NCI-H774 (cell line): Measurements from ENCODE around the gene PEX13.
"Not testable (repeated sequence)": the region's sequence is repeated elsewhere in the genome, so short reads cannot be mapped to it uniquely, and the experiment has no call there.

Source experiments
- DNase-seq: peaks from one replicate; lab custom pipeline; 2025; lab: John Stamatoyannopoulos, UW

Gene PEX13

DNA sequence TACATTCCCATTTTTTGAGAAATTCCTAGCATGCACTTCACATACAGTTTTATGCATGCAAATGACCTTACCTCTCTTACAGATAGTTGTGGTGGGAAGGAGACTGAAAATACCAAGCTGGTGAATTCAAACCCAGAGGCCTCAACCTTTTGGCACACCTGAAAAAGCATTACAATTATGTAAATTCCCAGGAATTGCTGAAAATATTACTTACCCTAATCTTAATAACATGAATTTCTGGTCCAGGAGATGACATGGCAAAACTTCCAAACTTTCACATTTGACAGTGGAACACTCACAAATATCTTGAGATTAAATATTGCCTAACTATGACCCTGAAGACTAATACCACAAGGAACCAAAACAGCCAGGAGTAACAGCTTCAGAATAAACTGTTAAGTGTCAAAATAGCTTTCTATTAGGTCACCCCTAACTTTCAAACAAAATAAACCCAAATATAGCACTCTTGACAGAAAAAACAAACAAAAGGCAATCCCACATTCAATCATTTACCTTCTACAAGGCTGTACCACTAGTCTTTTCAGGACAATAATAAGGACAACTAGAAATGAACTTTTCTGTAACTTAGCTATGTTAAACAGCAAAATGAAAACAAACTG, 10.9 kb upstream of the PEX13 start:
- no peak for DNase-seq

DNA sequence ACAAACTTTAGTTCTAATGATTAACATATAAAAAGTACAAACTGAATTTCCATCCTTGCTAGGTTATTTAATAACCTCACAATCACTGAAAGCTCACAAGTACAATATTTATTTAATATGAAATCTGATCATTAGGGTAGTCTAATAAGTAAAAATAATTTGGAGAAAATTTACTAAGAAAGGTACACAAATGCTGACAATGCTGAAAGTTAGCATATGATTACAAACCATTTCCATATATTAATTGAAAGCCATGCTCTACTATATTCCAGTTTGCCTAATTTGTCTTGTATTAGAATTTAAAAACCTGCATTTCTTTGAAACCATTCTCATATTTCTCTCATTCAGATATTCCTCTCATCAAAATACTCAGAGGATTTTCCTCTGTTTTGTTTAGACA, 8.2 kb upstream of the PEX13 start:
- no peak for DNase-seq

DNA sequence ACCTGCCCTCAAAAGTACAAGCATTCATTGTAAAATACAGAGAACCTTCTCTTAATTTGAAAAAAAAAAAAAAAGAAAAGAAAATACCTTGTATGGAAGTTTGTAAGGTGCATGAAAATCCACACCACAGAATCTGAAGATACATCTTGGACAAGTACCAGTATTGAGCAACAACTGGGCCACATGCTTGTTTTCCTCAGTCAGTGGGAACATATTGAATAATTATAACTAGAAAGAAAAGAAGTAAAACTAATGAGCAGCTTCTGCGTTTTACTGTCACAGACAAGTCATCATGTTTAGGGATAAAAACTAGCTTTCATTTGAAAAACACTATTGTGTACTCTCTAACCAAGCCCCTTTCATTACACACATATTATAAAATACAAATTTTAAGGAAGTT, 5.8 kb upstream of the PEX13 start:
- DNase-seq = no peak

DNA sequence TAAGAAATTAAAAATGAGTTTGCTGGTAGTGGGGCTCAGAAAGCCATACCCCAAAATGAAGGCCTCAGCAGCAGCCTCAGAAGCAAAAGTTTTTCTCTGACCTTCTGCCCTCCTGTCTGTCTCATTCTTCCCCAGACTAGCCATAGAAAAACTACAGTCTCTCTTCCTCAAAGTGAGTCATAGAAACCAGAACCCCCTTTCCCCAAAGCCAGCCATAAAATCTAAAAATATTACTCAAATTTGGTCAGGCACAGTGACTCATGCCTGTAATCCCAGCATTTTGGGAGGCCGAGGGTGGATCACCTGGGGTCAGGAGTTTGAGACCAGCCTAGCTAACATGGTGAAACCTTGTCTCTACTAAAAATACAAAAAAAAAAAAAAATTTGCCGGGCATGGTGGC, 5.2 kb upstream of the PEX13 start:
- DNase-seq = not testable (repeated sequence)

DNA sequence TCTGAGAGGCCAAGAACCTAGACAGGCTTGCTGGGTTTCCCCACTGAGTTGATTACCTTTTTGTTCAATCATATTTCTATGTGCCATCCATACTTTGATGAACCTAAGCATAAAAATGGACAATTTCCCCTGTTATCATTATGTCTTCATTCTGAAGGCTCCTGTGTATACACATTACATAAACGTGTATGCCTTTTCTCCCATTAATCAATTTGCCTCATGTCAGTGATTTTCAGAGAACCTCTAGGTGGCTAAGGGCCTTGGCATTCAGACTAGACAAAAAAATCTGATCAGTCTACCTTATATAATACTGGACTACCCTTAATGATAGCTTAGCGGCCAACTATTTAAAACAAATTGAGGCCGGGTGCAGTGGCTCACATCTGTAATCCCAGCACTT, 4.1 kb upstream of the PEX13 start:
- DNase-seq = no peak

DNA sequence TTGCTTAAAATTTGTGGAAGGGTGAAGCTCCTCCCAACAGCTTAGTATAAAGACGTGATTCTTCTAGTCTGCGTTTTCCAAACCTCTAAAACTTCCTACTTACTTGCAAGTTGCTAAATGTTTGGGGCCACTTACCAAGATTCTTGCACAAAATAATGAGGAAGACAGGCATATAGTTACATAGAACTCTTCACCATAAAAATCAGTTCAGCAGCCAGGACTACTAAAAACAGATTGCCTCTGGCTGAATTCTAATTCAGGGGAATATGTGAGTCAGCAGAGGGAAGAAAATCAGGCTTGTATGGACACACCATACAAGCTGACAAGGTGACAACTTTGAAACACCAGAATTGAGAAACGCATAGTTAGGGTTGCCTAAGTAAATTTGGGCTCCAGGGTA, 2.8 kb upstream of the PEX13 start:
- DNase-seq = no peak

DNA sequence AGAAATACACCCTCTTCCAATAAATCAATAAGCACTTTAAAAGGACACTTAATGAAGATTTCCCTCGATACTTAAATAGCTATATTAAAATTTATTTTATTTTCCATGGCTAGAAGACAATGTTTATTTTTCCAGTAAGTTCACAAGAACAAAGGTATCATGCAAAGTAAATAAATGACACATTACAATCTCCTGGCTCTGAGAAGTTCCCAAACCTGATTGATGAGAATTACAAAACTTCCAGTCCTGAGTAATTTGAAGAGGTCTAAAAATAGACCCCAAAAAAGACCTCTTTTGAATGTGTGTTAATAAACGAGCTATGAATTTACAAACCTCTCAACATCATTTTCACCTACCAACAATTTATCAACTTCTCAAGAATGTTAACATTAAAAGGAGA, 1.5 kb upstream of the PEX13 start:
- DNase-seq = no peak

DNA sequence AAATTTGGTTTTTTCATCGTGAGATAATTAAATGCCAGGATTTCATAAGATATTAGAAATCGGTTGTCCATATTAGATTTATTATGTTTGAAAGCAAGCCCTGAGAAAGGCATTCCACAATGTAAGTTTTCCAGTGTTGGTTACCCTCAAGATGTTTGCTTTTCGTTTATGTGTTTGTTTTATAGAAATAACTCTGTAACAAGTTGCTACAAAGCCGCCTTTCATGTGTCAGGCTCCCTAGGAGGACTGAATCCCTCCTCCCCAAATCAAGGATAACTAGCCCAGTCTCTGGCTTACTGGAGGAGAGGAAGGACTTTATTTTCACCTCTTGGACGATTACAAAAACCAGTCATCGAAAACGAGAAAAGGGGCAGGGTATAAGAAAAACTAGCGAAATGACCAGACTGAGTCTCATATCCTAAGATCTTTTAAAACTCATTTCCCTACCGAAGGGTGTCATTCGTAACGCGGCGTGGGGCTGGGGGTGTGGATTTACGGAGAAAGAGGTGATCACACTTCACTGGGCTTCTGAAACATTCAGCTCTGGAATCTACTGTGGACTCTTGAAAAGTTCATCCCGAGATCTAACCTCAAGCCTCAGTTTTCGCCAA, 1.0 kb upstream of the PEX13 start:
- DNase-seq = no peak

DNA sequence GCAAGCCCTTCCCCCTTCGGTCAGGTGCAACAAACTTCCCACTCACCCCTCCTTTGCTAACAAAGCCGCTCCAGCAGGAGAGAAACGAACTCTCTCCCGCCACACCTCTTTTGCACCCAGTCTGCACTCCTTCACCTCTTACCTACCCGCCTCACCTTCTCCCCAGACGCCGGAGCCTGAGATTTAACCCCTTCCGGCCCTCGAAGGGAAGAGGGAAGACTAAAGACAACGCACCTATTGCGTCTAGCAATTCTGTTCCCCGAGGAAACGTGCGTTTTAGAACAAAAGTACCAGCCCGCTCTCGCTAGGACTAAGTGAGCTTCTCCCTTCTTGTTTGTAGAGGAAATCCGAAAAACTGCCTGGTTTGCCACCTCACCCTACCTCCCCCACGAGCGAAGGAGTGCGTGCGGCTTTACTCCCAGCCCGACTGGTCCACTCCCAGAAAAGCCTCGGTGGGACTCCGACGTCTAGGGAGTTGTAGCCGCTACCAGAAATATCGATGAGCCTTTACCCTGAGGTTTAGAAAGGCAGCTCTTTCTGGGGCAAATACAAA, 441 bp upstream of the PEX13 start:
- DNase-seq = peak; percentile 59

DNA sequence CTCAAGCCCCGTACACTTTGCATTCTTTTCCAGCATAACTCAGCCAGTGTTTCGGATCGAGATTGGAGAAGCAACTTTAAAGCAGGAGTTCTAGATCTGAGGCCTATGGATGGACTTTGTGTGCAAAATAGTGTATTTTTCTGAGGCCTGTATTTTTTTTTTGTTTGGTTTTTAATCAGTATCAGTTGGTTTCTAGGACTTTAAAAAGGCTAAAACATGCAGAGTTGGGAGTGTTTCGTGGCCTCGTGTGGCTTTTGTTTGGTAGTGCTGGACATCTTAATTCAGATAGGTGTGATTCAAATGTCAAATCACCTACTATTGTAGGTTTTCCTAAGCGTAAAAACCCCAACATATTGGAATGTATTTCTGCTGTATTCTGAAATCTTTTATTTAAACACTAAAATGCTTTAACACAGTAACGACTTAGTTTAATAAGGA, 817 bp downstream of the PEX13 start:
- DNase-seq = no peak

DNA sequence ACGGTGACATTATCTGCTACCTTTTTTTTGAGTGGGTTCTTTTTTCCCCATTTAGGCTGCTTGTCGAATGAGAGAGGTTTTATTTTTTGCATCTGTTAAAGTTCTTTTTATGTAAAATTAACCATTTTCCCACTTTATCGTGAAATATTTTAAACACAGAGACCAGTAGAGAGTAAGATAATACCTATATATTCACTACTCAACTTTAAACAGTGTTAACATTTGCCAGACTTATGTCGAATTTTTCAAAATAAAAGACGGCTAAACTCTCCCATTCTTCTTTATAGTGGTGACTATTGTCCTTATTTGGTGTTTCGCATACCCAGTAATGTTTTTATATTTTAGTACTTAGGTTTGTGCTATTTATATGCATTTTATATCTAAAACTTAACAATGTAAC, 1.3 kb downstream of the PEX13 start:
- no peak for DNase-seq

DNA sequence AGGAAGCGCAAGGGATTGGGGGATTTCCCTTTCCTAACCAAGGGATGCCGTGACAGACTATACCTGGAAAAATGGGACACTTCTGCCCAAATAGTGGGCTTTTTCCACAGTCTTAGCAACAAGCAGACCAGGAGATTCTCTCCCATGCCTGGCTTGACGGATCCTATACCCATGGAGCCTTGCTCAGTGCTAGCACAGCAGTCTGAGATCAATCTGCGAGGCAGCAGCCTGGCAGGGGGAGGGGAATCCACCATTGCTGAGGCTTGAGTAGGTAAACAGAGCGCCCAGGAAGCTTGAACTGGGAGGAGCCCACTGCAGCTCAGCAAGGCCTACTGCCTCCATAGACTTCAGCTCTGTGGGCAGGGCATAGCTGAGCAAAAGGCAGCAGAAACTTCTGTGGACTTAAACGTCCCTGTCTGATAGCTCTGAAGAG, 3.7 kb downstream of the PEX13 start:
- DNase-seq = no peak

DNA sequence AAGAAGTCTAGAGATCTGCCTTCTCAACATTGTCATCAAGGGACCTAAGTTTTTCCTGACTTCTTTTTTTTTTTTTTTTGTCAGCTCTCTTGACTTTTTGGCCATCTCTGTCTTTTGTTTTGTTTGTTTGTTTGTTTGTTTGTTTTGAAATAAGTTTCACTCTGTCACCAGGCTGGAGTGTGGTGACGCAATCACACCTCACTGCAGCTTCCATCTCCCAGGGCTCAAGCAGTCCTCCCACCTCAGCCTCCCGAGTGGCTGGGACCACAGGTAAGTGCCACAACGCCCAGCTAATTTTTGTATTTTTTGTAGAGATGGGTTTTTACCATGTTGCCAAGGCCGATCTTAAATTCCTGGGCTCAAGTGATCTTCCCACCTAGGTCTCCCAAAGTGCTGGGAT, 6.2 kb downstream of the PEX13 start:
- no peak for DNase-seq

DNA sequence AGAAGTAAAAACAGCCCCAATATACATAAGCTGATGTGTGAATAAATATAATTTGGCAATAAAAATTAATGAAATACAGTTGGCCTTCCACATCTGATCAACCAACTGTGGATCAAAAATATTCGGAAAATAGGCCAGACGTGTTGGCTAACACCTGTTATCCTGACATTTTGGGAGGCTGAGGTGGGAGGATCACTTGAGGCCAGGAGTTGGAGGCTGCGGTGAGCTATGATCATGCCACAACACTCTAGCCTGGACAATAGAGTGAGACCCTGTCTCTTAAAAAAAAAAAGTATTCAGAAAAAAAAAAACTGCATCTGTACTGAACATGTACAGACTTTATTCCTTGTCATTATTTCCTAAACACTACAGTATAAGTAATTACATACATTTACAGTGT, 12.0 kb downstream of the PEX13 start:
- DNase-seq = no peak

DNA sequence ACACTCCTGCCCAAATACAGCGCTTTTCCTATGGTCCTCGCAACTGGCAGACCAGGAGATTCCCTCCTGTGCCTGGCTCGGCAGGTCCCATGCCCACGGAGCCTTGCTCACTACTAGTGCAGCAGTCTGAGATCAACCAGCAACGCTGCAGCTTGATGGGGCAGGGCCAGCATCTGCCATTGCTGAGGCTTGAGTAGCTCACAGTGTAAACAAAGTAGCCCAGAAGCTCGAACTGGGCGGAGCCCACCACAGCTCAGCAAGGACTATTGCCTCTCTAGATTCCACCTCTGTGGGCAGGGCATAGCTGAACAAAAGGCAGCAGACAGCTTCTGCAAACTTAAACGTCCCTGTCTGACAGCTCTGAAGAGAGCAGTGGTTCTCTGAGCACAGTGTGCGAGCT, 17.1 kb downstream of the PEX13 start:
- DNase-seq = not testable (repeated sequence)

DNA sequence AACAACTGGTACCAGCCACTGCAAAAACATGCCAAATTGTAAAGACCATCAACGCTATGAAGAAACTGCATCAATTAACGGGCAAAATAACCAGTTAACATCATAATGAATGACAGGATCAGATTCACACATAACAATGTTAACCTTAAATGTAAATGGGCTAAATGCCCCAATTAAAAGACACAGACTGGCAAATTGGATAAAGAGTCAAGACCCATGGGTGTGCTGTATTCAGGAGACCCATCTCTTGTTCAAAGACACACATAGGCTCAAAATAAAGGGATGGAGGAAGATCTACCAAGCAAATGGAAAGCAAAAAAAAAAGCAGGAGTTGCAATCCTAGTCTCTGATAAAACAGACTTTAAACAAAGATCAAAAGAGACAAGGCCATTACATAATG, 19.1 kb downstream of the PEX13 start:
- DNase-seq = not testable (repeated sequence)

DNA sequence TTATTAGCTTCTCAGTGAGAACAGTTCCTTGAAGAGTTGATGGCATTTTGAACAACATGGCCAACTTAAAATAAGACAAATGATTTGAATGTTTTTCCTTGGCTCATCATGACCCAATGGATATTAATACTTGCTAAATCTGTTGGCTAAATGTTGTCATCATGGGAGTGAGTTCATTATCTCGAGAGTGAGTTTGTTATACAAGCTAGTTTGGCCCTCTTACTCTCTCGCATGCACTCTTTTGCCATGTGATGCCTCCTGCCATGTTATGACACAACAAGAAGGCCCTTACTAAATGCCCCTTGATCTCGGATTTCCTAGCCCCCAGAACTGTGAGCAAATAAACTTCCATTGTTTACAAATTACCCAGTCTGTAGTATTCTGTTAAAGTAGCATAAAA, 25.3 kb downstream of the PEX13 start:
- DNase-seq = no peak

DNA sequence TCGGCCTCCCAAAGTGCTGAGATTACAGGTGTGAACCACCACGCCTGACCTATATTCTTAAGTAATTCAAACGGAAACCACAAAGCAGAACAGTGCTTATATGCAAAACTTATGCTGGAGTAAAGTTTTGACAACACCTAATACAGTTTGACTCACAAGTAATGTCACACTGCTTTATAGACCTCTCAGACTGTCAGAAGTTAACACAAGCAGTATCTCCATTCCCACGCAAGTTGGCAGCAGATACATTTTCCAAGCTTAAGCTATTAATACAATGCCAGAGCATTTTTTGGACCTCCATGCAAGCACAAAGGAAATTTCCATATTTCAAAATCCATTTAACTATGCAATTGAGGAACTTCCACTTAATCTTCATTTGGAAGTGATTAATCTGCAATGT, 27.1 kb downstream of the PEX13 start:
- no peak for DNase-seq

DNA sequence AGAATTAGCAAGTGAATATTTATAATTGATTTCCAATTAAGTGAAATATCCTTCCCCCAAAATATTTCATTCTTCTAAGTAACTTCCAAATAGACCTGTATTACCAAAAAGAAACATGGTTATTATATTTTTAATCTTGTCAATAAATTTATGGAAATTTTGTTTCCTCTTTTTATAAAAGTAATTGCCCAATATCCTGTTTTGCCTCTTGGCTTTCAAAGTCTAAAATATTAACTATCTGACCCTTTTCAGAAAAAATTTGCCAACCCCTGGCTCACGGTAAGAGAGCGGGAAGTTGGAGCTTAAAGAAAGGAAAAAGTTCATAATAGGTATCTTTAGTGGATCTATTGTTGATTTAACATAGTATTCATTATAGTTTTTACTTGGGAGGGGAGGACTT, 27.7 kb downstream of the PEX13 start:
- no peak for DNase-seq

DNA sequence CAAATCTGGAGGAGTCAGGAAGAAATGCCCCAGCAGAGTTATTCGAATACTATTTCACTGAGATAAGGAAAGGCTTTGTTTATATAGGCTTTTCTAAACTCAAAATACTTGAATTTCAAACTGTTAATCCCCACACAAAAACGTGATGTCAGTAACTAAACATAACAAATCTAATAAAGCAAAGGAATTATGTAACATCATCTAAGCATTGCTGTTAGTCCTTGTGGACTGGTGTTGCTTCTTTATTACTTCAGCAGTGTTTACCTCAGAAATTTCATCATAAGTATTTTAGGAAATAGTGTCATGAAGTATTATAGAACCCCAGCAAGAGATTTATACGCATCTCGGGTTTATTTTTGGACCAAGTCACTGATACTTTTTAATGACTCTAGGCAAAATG, 28.5 kb downstream of the PEX13 start:
- no peak for DNase-seq

DNA sequence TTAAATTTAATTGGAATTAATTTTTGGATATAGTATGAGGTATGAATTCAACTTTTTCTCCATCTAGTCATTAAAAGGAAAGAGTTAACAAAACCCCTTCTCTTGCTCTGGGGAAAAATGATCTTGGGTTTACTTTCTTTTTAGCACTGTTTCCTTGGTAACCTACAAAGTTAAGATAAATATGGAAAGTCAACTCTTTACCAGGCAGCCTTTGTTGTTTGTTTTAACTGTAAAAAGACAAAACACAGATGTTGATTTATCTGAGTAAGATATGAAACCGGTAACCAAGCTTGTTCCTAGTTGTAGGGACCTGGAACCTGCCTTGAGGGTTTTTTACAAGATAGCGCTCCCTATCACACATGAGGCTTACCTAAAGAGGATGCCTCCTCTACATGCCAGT, 38.0 kb downstream of the PEX13 start:
- no peak for DNase-seq

DNA sequence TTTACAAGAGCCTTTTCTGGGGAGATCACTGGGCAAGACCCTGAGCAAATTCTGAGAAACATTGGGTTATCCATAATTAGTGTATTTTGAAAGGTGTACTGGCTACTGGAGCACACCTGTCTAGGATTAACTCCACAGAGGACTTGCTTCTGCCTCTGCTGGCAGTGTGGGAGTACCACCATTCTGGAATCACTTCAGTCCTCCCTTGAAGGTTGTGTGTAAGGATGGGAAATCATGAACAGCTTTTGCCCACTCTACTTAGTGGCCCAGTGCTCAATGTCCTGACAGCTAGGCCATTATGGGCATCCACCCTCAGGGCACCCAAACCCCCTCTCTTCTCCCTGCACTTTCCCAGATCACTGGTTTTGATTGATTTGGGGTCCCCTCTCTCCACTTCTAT, 40.0 kb downstream of the PEX13 start:
- no peak for DNase-seq

DNA sequence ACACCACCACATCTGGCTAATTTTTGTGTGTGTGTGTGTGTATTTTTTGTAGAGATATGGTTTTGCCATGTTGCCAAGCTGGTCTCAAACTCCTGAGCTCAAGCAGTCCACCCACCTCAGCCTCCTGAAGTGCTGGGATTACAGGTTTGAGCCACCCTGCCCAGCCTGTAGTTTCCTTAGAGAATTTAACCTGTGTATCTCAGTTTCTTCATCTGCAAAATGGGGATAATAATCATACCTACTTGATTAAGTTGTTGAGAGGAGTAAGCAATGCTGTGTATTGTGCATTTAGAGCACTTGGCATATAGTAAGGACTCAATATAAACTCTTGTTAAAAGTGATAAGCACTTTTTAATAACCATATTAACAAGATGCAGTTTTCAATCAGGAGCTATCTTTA, 41.9 kb downstream of the PEX13 start:
- no peak for DNase-seq
